Stimulated activated CD8-positive, alpha-beta memory T cell treated with anti-CD3 and anti-CD28 coated beads, Interleukin-12 subunit alpha, Interleukin-12 subunit beta, amount 100 ng/mL, for 24 hours (primary cell): ENCODE measurements around the gene FHAD1.

ENCODE experiments used
- DNase-seq: peaks from one replicate; pipeline ENCODE4 v3.0.0-alpha.2; 2020; ENCODE audit errors: extremely low read depth

The FHAD1 gene

DNA sequence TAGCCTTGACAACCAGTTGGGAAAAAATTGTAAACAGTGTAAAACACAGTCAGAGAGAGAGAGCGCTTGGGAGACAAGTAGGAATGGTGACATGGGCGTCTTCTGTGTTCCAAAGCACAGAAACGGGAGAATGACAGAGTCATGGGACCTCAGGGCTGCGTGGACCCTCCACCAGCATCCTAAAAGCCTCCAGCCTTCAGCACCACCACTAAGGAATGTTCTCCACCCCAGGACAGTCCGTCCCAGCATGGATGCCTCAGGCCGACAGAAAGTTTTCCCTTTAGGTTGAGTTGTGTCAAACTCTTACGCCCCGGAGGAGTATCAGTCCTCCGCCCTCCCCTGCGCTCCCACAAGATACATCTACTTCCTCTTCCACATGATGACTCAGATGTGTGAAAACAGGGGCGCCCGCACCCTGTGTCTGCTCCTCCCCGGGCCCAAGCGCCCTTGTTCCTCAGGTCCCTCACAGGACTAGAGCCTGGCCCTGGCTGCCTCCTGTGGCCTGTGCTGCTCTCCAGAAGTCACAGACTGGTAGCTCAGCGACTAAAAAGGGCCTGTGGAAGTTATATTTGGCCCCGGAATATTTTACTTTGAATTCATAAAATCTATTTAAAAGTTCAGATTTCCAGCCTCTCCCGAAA lies 98.8 kb downstream of the FHAD1 start:
- peak; percentile 31 for DNase-seq

DNA sequence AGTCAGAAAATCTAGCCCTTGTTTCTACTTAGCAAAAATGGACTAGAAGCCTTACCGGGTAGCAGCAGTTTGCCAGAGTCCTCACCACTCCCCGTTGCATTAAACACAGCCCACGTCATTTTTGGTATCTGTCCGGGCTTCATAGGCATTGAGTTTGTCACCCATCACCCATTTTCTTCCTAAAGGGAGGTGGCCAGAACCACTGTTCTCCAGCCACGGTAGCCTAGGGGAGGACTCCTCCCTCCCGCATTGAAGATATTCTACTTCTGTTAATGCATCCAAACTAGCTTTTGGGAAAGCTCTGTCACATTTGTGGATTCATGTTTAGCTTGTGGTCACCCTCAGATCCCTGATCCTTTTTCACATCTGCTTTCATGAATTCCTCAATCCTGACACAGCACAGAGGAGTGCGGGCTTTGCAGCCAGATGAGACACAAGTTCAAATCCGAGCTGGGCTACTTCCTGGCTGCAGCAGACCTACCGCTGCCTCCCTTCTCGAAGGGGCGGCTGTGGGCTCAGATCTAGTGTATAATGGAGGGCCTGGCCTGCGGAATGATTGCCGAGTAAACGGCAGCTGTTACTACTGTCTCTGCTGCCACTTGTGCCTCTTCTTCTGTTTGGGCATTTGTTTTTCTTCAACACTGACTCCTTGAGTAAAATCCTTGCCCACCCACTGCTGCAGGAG lies 99.5 kb downstream of the FHAD1 start:
- no peak for DNase-seq

- no peak for DNase-seq
These were observed 100.2 kb downstream of the FHAD1 start for GRCh38 chr1:15347182-15347581.

- no peak for DNase-seq
These were observed 101.6 kb downstream of the FHAD1 start for GRCh38 chr1:15348648-15349047.

DNA sequence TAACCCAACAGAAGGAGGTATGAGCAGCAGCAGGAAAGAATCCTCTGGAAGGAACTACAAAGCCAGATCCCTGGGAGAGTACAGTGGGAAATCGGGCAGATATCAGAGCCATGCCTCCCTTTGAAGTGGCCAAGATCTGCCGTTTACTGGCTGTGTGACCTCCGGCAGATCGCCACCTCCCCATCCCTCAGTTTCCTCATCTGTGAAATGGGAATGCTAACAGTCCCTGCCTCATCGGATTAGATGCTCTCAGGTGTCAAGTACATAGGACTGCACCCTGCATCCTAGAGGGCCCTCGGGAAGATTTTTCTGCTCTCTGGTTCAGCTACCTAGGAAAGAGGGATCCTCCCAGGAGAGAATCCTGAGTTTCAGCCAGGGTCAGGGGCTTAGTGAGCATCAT lies 102.1 kb downstream of the FHAD1 start:
- no peak for DNase-seq

DNA sequence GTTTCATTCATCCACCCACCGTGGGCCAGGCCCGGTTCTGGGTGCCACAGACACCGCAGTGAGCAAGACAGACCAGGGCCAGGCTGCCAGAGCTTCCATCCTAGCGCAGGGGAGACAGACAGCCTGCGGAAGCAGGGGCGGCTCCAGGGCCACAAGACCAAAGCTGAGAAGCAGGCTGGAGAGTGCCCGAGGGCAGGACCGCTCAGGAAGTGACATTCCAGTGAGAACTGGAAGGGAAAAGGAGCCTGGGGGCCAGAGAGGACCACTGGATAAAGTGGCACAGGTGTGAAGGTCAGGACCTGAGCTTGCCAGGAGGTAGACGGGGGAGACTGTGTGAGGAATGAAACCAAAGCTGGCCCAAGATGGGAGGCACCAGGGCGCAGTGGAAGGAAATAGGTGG lies 103.1 kb downstream of the FHAD1 start:
- no peak for DNase-seq

- no peak for DNase-seq
These were observed 103.7 kb downstream of the FHAD1 start for GRCh38 chr1:15350551-15351200.

GRCh38 chr1:15351310-15351709 lies 104.3 kb downstream of the FHAD1 start:
- no peak for DNase-seq

- peak; percentile 15 for DNase-seq
These were observed 105.3 kb downstream of the FHAD1 start for GRCh38 chr1:15352128-15352957.

DNA sequence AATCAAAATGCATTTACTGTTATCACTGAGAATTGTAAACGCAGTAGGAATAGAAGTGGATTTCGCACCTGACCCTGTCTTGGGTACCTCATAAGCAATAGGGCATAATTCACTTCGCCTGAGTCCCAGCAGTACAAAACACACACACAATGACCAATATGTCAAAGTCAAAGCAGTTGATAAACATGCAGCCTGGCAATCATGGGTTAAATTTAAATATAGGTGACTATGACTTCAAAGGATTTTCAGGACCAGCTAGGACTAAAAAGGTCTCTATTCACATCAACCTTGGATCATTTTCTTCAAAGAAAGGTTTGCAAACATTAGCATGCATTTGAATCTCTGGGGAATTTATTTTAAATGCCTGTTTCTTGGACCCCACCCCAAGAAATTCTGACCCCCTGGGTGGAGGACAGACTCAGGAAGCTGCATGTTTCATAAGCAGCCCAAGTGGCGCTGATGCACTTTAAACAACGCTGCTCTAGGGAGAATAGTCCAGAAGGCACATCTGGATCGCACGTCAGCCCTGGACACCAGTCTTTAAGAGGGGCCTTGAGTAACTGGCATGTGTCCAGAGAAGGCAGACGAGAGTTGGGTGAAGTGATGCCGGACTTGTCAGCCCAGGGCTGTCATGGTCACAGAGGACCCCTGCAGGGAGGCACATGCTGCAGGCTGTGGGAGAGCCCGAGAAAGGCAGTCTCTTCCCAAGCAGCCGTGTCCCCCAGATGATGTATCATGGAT lies 107.0 kb downstream of the FHAD1 start:
- no peak for DNase-seq

GRCh38 chr1:15354580-15354965 lies 107.5 kb downstream of the FHAD1 start:
- no peak for DNase-seq

DNA sequence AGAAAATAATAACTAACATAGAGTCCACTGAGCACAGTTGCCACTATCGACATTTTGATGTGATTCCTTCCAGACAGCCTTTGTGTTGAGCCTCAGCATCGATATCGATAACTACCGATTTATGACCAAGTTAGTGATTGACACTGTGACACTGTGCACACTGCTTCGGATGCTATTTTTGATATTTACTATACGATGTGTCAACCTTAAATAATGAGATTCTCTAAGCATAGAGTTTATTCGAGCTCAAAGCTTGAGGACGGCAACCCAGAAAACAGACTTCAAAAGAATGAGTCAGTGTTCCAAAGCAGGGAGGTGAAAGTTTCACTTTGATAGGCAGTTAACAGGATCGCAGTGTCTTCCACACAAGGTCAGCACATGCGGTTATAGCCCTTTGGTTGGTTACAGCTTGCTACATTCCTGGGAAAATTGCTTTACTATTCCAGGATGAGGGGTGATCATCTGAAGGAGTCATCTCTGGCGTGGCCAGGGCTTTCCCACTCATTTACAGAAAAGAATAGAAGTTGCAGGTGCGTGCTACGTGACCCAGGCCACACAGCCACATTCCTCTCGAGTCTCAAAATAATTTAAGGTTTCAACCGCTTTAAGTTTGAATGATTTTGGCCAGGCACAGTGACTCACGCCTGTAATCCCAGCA lies 109.1 kb downstream of the FHAD1 start:
- no peak for DNase-seq

GRCh38 chr1:15357612-15358207 lies 110.7 kb downstream of the FHAD1 start:
- DNase-seq: no peak

GRCh38 chr1:15358565-15359133 lies 111.6 kb downstream of the FHAD1 start:
- no peak for DNase-seq

GRCh38 chr1:15360700-15361099 lies 113.7 kb downstream of the FHAD1 start:
- no peak for DNase-seq

DNA sequence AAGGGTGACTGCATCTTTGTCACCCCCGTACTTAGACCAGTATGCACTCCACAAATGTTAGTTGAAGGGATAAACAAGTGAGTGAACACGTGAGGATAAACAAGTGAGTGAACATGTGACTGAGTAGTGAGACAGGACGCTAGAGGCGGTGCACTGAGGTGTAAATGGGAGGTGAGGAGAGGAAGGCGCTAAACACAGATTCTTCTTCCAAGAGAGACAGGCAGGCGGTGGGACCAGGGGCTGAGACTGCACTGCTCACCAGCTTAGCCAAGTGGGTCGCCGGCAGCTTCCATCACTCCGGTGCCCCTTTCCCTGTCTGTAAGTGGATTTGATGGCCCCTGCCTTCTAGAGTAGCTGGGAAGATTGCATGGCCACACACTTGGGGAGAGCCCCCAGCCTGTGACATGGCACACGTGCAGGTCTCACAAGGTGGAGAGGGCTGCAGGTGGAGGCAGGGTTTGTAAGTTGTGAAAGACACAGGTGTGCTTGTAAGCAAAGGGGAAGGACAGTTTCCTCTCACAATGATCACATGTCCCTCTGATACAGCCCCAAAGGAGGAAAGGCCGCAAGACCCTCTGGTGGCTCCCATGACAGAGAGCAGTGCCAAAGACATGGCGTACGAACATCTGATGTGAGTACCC lies 115.2 kb downstream of the FHAD1 start:
- no peak for DNase-seq

DNA sequence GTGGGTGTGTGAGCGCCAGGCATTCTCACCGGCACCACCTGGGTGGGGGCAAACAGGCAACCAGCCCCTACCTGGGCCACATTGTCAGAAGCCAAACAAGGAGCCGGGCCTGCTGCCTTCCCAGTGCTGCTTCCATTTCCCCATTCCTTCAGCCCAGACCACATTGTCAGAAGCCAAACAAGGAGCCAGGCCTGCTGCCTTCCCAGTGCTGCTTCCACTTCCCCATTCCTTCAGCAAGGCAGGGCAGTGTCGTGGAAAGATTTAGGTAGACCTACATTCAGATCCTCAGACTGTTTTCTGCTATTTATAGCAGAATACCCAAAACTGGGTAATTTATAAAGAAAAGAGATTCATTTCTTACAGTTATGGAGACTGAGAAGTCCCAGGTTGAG lies 115.7 kb downstream of the FHAD1 start:
- DNase-seq: no peak

DNA sequence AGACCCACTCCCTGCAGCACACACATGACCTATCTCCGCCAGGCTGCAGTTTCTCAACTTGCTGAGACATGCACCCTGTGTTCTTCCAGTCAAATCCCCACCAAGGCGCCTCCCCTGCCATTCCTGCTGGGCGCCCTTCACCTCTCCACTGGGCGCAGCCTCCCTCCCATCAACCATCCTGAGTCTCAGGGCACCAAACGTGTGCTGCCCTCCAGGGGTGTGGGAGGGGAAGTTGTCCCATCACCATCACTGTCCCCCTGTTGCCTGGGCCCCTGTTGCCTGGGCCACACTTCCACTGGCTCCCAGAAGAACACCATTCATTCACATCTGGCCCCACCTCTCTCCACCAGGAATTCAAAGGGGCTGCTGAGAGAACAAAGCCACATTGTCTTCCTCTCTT lies 117.7 kb downstream of the FHAD1 start:
- DNase-seq: no peak

GRCh38 chr1:15368888-15369287 lies 121.9 kb downstream of the FHAD1 start:
- no peak for DNase-seq

DNA sequence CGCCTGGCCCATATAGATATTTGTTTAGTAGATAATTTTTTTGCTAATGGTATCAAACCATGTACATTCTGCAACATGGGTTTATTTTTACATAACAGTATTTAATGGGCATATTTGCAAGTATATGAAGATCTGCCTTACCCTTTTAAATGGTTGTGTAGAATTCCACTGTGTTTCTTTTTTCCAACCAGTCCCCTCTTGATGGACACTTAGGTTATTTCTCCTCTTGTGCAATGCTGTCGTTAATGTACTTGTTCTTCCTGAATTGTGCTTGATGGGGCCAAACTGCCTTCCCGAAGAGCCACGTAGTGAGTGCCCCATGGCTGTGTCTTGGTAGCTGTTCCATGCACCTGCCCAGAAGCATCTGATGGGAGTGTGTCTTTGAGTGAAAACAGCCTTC lies 123.2 kb downstream of the FHAD1 start:
- DNase-seq: no peak
